ENCODE results near the gene ZBTB25.

Gene ZBTB25

DNA sequence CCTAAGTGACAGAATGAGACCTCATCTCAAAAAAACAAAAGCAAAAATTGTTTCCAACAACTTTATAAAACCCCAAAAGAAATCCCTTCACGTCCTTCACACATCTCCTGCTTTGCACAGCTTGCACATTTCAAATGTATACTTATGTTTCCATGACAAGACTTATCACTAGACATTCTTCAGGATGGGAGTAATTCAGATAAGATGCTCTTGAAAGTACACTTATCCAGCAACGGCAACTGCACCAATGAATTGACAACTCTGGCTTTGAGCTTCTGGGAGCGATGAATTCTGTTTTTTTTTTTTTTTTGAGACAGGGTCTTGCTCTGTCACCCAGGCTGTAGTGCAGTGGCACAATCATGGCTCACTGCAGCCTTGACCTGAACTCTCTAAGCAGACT lies 69.1 kb downstream of the ZBTB25 start:
- no peak for DNase-seq

- DNase-seq: peak in 1 of 2 donors; percentile 26
Observed at GRCh38 chr14:64423987-64424386, 79.7 kb downstream of the ZBTB25 start.

DNA sequence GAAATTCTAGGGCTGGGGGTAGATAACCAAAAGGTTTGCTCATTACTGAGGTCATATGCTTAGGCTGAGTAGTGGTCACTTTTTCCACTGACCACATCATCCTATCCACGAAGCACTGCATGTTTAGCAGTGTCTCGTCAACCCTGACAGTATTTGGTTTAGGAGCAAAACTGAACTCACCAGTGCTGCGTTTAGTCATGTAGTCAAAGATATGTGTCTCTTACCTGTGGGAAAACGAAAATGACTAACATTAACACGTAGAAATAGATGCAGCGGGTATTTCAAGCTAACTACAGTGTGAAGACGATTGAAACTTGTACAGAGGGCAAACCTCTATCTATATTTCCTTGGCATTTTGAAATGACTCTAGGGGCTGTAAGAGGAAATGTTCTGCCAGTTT lies 80.9 kb downstream of the ZBTB25 start:
- no peak for DNase-seq

- no peak for DNase-seq
Observed at GRCh38 chr14:64422005-64422404, 81.6 kb downstream of the ZBTB25 start.

- no peak for DNase-seq
Observed at GRCh38 chr14:64421166-64421565, 82.5 kb downstream of the ZBTB25 start.

- DNase-seq: no peak
Observed at GRCh38 chr14:64419003-64419402, 84.6 kb downstream of the ZBTB25 start.

DNA sequence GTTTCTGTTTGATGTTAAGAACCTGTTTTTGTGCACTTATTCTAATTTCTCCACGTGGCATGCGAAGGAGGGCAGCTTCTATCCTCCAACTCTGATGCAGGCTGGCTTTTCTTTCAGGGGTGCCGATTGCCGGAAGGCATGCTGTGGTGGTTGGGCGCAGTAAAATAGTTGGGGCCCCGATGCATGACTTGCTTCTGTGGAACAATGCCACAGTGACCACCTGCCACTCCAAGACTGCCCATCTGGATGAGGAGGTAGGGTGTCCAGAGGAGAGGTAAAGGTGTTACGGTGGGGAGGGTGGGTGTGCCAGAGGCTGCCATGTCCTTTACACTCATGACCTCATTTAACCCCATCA lies 85.9 kb downstream of the ZBTB25 start:
- no peak for DNase-seq

GRCh38 chr14:64417055-64417770 lies 86.4 kb downstream of the ZBTB25 start:
- no peak for DNase-seq

- DNase-seq: no peak
Observed at GRCh38 chr14:64416348-64416932, 87.2 kb downstream of the ZBTB25 start.

DNA sequence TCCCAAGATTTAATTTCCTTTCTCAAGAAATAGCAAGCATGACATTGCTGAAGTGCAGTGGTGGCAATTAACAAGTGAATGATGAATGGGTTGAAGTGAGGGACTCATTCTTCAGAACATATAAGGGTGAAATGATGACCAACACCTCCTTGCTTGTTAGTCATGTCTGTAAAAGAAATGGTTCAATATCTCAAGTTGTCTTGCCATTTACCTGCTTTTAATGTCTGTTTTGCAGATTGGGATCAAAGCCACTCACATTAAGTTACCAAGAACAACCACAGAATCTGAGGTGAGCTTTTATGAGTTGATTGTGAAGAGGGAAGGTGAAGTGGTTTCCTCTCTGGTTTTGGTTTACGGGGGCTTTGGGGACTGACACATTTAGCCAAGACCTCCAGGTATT lies 91.4 kb downstream of the ZBTB25 start:
- DNase-seq: no peak

GRCh38 chr14:64411001-64411400 lies 92.6 kb downstream of the ZBTB25 start:
- no peak for DNase-seq

GRCh38 chr14:64410084-64410774 lies 93.4 kb downstream of the ZBTB25 start:
- no peak for DNase-seq

GRCh38 chr14:64409126-64409920 lies 94.3 kb downstream of the ZBTB25 start:
- DNase-seq: no peak

- no peak for DNase-seq
Observed at GRCh38 chr14:64407329-64407728, 96.3 kb downstream of the ZBTB25 start.

- DNase-seq: no peak
Observed at GRCh38 chr14:64405295-64405694, 98.3 kb downstream of the ZBTB25 start.

DNA sequence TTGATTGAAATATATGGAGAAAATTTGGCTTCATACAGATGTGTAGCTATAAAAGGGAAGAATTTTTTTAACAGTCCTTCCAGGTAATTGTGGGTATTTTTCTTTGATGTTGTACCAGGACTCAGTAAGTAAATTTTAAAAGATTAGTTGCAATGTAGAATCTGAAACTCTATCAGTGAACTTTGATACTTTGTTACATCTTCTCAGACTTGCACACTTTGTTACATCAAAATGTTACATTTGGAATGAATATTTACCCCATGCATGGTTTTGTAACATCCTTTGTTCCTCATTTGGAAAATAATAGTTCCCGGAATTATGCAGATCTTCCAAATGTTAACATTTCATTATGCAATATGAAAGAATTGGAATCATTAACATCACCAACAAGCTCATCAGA lies 101.7 kb downstream of the ZBTB25 start:
- no peak for DNase-seq

GRCh38 chr14:64400829-64401459 lies 102.7 kb downstream of the ZBTB25 start:
- DNase-seq: peak in 1 of 2 donors; percentile 5
